MCF 10A (cell line): ENCODE results near the gene RALGPS1. TPM values are rescaled to one million over a fixed set of nuclear protein-coding genes. Genes with fewer than 3 reads are reported as not detected.

ENCODE experiments used
- BruUV-seq: library from RNA; stranded (reverse); fragments of 400-500 nt; replicated peaks from 2 replicates; lab custom pipeline; 2021; lab: Mats Ljungman, UMichigan
- CTCF ChIA-PET: fragments of 300-600 bp; sonication (Branson Sonifier 250); formaldehyde crosslinking; extraction: SDS; loops from one replicate; lab custom pipeline; 2021; ENCODE audit warnings: antibody characterized with exemption, inconsistent platforms; lab: Yijun Ruan, JAX
- POLR2A ChIA-PET: fragments of 300-600, 350-650 bp; sonication (Branson Sonifier 250); formaldehyde crosslinking; extraction: SDS; loops from one replicate; lab custom pipeline; 2020; ENCODE audit warnings: antibody characterized with exemption, inconsistent platforms; lab: Yijun Ruan, JAX
- DNase-seq: peaks from one replicate; pipeline ENCODE4 v3.0.0-alpha.2; 2018; ENCODE audit not compliant: unreplicated experiment
- H3K27ac Mint-ChIP-seq: one replicate; pipeline ENCODE4 v1.8.0; 2022; ENCODE audit warnings: mild to moderate bottlenecking, low read depth, mixed read lengths; ENCODE audit not compliant: unreplicated experiment
- H3K27me3 Mint-ChIP-seq: one replicate; pipeline ENCODE4 v1.8.0; 2022; ENCODE audit warnings: mixed read lengths; ENCODE audit not compliant: insufficient read depth, unreplicated experiment
- H3K36me3 Mint-ChIP-seq: one replicate; pipeline ENCODE4 v1.8.0; 2022; ENCODE audit warnings: mild to moderate bottlenecking, moderate library complexity, mixed read lengths; ENCODE audit not compliant: insufficient read depth, unreplicated experiment
- H3K4me1 Mint-ChIP-seq: one replicate; pipeline ENCODE4 v1.8.0; 2022; ENCODE audit warnings: mixed read lengths; ENCODE audit not compliant: insufficient read depth, unreplicated experiment
- H3K4me3 Mint-ChIP-seq: one replicate; pipeline ENCODE4 v1.8.0; 2022; ENCODE audit warnings: mild to moderate bottlenecking, moderate library complexity, mixed read lengths; ENCODE audit not compliant: unreplicated experiment
- H3K9me3 Mint-ChIP-seq: one replicate; pipeline ENCODE4 v1.8.0; 2022; ENCODE audit warnings: mixed read lengths; ENCODE audit not compliant: unreplicated experiment
- CTCF ChIP-seq: fragments of 200-600 bp; IDR thresholded peaks from one replicate; pipeline ENCODE4 v1.8.0; 2022; ENCODE audit warnings: antibody characterized with exemption, mild to moderate bottlenecking; ENCODE audit not compliant: unreplicated experiment
- intact Hi-C: fragments of 100-400 bp; cut with micrococcal nuclease; formaldehyde crosslinking; loops from 2 replicates; pipeline ENCODE4 v1.14.1; 2022
- total RNA-seq: library from RNA; stranded (reverse); gene quantifications from 2 replicates; pipeline ENCODE4 v1.2.3, GENCODE V29; 2022

Gene RALGPS1
- total RNA-seq, 1 experiment from 2014 or later, result 2.4 TPM

- POLR2A ChIA-PET, result interaction anchor here (0.8 kb wide), 1 partner anchor 239 kb away, joined by 5 read pairs; no protein-coding TSS in a partner anchor
- CTCF ChIA-PET, result interaction anchor here (0.8 to 2.8 kb wide), 7 partner anchors 13 to 271 kb away, joined by 3 to 10 read pairs (median 4); no protein-coding TSS in a partner anchor
- H3K4me1 Mint-ChIP-seq, result peaks cover 12% of the 10 kb centered on the region
These were observed 296.5 kb downstream of the RALGPS1 start for GRCh38 chr9:127210851-127211730.

GRCh38 chr9:127211983-127212382, 297.4 kb downstream of the RALGPS1 start:
- H3K36me3 Mint-ChIP-seq, result no peaks in the 10 kb centered on the region
- no peak overlapping the region for H3K4me3 Mint-ChIP-seq
- ChIA-PET CTCF (interaction anchor here (0.8 to 2.8 kb wide), 5 partner anchors 12 to 244 kb away, joined by 3 to 10 read pairs (median 4); no protein-coding TSS in a partner anchor), POLR2A (no interaction called here)
- H3K27ac Mint-ChIP-seq, result no peak overlapping the region
- H3K9me3 Mint-ChIP-seq, result no peaks in the 10 kb centered on the region
- intact Hi-C loops, result loop anchor here (10.0 kb wide), 2 partner anchors 233 to 713 kb away; no protein-coding TSS in a partner anchor
- no peak for DNase-seq
- H3K27me3 Mint-ChIP-seq, result peaks cover 18% of the 10 kb centered on the region
- peaks cover 12% of the 10 kb centered on the region for H3K4me1 Mint-ChIP-seq
- no peak for TF ChIP-seq CTCF
- BruUV-seq, result no TSS peak

More at GRCh38 chr9:127210851-127211730, 296.5 kb downstream of the RALGPS1 start:
- no peaks in the 10 kb centered on the region for H3K9me3 Mint-ChIP-seq
- no peak for DNase-seq
- no peaks in the 10 kb centered on the region for H3K36me3 Mint-ChIP-seq
- intact Hi-C loops, result loop anchor here (10.0 kb wide), 2 partner anchors 234 to 714 kb away; no protein-coding TSS in a partner anchor
- no peak overlapping the region for H3K27ac Mint-ChIP-seq
- H3K4me3 Mint-ChIP-seq, result no peak overlapping the region
- no peak for TF ChIP-seq CTCF
- H3K27me3 Mint-ChIP-seq, result peaks cover 24% of the 10 kb centered on the region
- no TSS peak for BruUV-seq

GRCh38 chr9:127212453-127212852, 297.9 kb downstream of the RALGPS1 start:
- intact Hi-C loops, result loop anchor here (10.0 kb wide), 2 partner anchors 232 to 712 kb away; no protein-coding TSS in a partner anchor

More at GRCh38 chr9:127212453-127212852, 297.9 kb downstream of the RALGPS1 start:
- no TSS peak for BruUV-seq
- DNase-seq, result no peak
- ChIA-PET POLR2A (no interaction called here), CTCF (interaction anchor here (0.8 to 1.5 kb wide), 5 partner anchors 11 to 243 kb away, joined by 3 to 6 read pairs (median 4); no protein-coding TSS in a partner anchor)
- Mint-ChIP-seq H3K27ac (no peak overlapping the region), H3K27me3 (peaks cover 14% of the 10 kb centered on the region), H3K36me3 (no peaks in the 10 kb centered on the region), H3K4me3 (no peak overlapping the region), H3K4me1 (peaks cover 12% of the 10 kb centered on the region), H3K9me3 (no peaks in the 10 kb centered on the region)
- no peak for TF ChIP-seq CTCF
